NCI-H526 (cell line): ENCODE data around the gene PRAMEF14.
"Not testable (repeated sequence)": the region's sequence is repeated elsewhere in the genome, so short reads cannot be mapped to it uniquely, and the experiment has no call there.

Experiments
- DNase-seq, 2 experiments: peaks; one replicate each; lab custom pipeline; 2025; lab: John Stamatoyannopoulos, UW

The PRAMEF14 gene

DNA sequence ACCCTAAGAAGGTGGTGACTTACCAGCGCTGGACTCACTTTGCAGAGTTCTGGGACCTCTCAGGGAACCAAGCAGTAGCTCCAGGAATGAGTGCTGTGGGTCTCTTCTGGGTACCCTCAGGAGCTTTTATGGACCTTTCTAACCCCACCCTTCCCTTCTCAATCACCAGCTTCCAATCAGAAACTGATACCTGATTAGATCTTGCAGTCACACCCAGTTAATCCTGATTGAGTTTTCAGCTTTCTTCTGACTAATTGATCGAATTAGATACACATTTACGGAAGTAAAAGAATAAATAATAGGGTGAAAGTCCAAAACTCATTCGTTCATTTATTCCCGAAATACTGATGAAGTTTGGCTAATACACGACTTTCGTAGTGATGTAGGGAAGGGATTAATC, at the start of gene PRAMEF14:
Gene PRAMEF14, minus strand, starts transcription at position 101 of the 400 bp plus-strand sequence. CDS start 1,820 bp downstream, outside the sequence.
- DNase-seq = not testable (repeated sequence)

- DNase-seq = not testable (repeated sequence)
Observed at GRCh38 chr1:13395311-13395710, 48.4 kb upstream of the PRAMEF14 start.

DNA sequence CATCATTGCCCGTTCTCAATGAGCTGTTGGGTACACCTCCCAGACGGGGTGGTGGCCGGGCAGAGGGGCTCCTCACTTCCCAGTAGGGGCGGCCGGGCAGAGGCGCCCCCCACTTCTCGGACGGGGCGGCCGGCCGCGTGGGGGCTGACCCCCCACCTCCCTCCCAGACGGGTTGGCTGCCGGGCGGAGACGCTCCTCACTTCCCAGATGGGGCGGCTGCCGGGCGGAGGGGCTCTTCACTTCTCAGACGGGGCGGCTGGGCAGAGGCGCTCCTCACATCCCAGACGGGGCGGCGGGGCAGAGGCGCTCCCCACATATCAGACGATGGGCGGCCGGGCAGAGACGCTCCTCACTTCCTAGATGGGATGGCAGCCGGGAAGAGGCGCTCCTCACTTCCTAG, 47.8 kb upstream of the PRAMEF14 start:
- not testable (repeated sequence) for DNase-seq

- not testable (repeated sequence) for DNase-seq
Observed at GRCh38 chr1:13393004-13393403, 46.1 kb upstream of the PRAMEF14 start.

DNA sequence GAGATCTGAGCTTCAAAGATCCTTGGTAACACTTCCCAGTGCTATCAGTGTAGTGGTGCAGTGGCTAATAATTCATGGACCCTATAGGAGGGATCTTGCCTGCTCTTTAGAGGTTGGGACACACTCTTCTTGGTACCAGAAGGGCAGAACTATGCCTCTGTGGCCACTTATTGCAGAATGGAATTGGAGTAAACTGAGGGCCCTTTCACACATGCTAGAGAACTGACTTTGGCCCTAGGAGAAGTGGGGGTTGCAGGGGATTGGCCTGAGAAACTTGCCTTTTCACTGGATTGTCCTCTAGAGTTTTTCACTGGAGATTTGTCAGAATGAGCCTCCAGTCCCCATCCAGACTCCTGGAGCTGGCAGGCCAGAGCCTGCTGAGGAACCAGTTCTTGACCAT, 42.4 kb upstream of the PRAMEF14 start, which contains the start of gene PRAMEF17:
Gene PRAMEF17, plus strand, starts transcription at position 301 of the 400 bp plus-strand sequence. Its CDS starts 26 bp downstream, at position 327.
- DNase-seq = not testable (repeated sequence)

DNA sequence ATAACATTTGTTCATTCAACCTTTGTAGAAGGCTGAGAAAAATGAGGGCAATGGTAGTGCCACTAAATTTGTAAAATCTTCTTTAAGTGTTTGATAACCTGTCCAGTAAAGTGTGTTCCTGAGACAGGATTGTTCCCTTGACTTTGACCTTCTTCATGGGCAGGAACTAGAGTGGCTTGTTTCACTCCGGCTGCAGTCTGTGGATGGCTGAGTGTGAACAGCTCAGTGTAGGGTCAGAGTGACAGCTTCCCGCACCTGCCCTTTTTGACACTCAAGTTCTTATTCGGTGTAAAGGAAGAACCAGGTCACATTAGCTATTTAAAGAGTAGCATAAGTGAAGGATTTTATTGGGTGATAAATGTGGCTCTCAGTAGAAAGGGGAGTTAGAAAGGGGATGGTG, 33.4 kb upstream of the PRAMEF14 start:
- not testable (repeated sequence) for DNase-seq

DNA sequence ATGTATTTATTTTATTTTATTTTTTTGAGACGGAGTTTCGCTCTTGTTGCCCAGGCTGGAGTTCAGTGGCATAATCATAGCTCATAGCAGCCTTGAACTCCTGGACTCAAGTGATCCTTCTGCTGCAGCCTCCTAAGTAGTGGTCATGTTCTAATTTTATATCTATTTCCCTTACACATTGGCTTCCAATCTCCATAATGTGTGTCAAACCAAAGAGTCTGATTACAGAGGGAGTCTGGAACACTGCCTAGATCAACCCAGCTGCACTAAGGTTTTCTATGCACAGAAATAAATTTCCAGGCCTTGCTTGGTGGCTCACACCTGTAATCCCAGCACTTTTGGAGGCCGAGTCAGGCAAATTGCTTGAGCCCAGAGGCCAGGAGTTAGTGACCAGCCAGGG, 32.0 kb upstream of the PRAMEF14 start:
- not testable (repeated sequence) for DNase-seq

GRCh38 chr1:13368544-13368943, 21.6 kb upstream of the PRAMEF14 start:
- DNase-seq = peak in 1 of 2 experiments; percentile 28

- DNase-seq = not testable (repeated sequence)
Observed at GRCh38 chr1:13366536-13366935, 19.6 kb upstream of the PRAMEF14 start.

DNA sequence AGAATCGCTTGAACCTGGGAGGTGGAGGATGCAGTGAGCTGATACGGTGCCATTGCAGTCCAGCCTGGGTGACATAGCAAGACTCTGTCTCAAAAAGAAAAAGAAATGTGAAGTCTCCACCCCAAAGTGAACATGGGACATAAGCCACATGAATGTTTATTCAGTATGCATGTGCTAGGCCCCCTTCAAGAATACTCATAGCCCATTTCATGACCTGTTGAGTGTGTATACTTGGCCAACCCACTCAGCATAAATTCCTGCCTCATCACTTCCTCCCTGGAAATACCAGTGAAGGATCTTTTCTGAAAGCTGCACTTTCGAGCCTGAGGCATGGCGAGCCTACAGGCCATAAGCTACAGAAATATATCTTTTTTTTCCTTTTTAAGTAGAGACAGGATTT, 18.0 kb upstream of the PRAMEF14 start:
- not testable (repeated sequence) for DNase-seq

- not testable (repeated sequence) for DNase-seq
Observed at GRCh38 chr1:13362364-13362763, 15.4 kb upstream of the PRAMEF14 start.

GRCh38 chr1:13356774-13357173, 9.8 kb upstream of the PRAMEF14 start:
- DNase-seq = peak; percentile 39 to 66

DNA sequence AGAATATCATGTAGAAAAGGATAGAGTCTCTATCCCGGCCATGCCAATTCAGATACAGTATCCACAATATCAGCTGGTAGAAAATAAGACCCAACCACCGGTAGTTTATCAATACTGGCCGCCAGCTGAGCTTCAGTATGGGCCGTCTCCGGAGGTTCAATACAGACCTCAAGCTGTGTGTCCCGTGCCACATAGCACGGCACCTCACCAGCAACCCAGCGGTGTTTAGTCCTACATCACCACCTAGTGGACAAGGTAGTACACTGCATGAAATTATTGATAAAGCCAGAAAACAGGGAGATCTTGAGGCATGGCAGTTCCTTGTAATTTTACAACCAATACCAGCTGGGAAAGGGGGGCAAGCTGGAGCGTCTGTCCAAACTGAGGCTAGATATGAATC, 7.5 kb upstream of the PRAMEF14 start:
- not testable (repeated sequence) for DNase-seq

DNA sequence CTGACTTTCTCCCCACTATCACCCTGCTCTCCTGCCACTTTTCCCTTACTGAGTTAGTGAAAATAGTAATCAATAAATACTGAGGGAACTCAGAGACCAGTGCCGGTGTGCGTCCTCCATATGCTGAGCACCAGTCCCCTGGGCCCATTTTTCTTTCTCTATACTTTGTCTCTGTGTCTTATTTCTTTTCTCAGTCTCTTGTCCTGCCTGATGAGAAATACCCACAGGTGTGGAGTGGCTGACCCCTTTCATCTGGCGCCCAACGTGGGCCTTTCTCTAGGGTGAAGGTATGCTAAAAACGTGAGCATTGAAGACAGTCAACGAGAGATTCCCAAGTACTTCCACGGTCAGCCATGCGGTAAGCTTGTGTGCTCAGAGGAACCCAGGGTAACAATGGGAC, 6.5 kb upstream of the PRAMEF14 start:
- DNase-seq = not testable (repeated sequence)

DNA sequence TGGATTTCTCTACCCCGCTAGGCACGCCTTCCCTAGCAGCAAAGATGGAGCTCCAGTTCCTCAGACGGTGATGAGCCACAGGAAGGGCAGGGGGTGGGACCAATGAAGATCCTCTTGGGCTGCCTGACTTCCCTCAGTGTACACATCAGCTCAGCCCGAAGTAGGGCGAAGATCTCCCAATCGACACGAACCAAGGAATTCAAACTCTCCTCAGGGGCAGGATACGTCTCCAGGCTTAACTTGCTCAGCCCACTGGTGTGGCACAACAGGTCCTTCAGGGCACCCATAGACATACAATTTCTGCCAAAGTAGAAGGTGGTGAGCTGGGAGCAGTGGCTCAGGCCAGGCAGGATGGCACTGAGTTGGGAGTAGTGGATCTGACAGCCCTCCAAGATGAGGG, 4.4 kb downstream of the PRAMEF14 start:
- not testable (repeated sequence) for DNase-seq

GRCh38 chr1:13315281-13315680, 31.7 kb downstream of the PRAMEF14 start, which contains the start of gene PRAMEF15:
TSS of gene PRAMEF15 (plus strand) at chr1:13315581. CDS start at chr1:13318408, 2,827 bp downstream.
- not testable (repeated sequence) for DNase-seq

DNA sequence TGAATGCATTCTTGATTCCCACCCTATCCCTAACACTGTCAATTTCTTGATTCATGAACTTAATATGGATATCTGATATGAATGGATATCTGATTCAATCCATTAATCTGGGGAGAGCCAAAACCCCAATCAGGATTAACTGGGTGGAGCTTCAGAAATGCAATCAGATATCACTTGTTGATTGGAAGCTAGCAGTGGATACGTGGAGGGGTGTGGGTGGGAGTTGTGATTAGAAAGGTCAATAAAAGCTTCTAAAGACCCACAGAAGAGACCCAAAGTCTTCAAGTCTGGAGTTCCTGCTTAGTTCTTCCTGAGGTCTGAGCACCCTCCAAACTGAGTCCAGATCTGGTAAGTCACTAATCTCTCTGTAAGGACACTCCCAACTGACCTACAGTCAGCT, 43.7 kb downstream of the PRAMEF14 start, which contains the start of gene PRAMEF33:
Gene PRAMEF33, plus strand, starts transcription at position 301 of the 400 bp plus-strand sequence. CDS start 2,416 bp downstream, outside the sequence.
- not testable (repeated sequence) for DNase-seq

DNA sequence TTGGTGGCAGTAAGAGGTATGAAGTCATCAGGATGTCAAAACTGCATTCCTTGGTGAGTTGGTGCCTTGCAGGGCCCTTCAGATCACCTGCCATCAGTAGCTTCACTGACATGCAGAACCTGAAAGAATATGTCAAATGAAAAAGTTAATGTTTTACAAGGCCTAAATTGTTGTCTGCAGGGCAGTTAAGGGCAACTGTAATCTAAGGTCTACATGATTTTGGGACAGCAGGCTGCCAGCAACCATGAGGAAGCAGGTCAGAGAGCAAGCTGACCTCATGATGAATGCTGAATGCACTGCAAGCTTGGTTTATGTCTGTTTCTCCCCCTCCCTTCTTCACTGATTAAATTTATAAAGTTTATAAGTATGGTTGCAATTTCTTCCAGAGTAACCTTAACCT, 44.7 kb downstream of the PRAMEF14 start:
- not testable (repeated sequence) for DNase-seq

- DNase-seq = not testable (repeated sequence)
Observed at GRCh38 chr1:13298699-13299098, 48.2 kb downstream of the PRAMEF14 start.

GRCh38 chr1:13297216-13297931, 49.6 kb downstream of the PRAMEF14 start:
- DNase-seq = not testable (repeated sequence)
